Measurements from ENCODE around the gene ANKRD1.

ANKRD1 gene

DNA sequence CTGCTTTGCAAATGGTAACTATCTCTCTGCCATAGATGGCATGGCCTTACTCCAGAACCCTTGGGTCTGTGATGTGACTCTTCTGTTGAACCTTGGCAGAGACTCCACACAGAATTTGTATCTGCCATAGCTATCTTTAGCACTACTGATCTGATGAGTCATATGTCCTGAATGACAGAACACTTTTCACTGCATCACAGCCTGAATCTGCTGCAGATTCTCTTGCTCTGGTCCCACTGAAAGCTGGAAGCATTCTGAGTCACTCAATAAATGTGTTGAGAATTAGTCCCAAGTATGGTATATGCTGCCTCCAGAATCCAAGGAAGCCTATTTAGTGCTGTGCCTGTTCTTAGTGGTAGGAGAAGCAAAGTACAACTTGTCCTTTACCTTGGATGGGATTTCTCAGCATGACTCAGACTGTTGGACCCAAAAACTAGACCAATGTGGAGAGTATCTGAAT lies 39.5 kb upstream of the ANKRD1 start:
- Histone ChIP-seq H3K4me3 (ENCODE audit: insufficient read depth, low read length, poor library complexity, severe bottlenecking) (no peak overlapping the region), H3K79me2 (ENCODE audit: insufficient read depth, low read length) (no peaks in the 10 kb centered on the region), H4K20me1 (ENCODE audit: low read depth, low read length) (no peaks in the 10 kb centered on the region), H3K9me3 (ENCODE audit: insufficient read depth, low read length) (no peaks in the 10 kb centered on the region), H3K27me3 (ENCODE audit: low read length) (no peaks in the 10 kb centered on the region; the same call in 1 of the 2 replicates), H3F3A (ENCODE audit: insufficient read depth) (no peaks in the 10 kb centered on the region), H3K4me2 (ENCODE audit: low read depth, low read length, poor library complexity, severe bottlenecking) (no peak overlapping the region), H3K9ac (ENCODE audit: low read length) (no peak overlapping the region), H3K36me3 (ENCODE audit: low read length) (no peaks in the 10 kb centered on the region), H3K9me2 (replicated peaks; ENCODE audit: insufficient read depth, low read length) (no peaks in the 10 kb centered on the region), H3K27ac (ENCODE audit: low read depth, low read length) (no peak overlapping the region), H2AFZ (ENCODE audit: low read depth, low read length, severe bottlenecking) (no peak overlapping the region)
- TF ChIP-seq EZH2phosphoT487 (conservative IDR thresholded peaks at IDR 0.05; ENCODE audit: low read length) = no peak
- TF ChIP-seq, protein P1, sequence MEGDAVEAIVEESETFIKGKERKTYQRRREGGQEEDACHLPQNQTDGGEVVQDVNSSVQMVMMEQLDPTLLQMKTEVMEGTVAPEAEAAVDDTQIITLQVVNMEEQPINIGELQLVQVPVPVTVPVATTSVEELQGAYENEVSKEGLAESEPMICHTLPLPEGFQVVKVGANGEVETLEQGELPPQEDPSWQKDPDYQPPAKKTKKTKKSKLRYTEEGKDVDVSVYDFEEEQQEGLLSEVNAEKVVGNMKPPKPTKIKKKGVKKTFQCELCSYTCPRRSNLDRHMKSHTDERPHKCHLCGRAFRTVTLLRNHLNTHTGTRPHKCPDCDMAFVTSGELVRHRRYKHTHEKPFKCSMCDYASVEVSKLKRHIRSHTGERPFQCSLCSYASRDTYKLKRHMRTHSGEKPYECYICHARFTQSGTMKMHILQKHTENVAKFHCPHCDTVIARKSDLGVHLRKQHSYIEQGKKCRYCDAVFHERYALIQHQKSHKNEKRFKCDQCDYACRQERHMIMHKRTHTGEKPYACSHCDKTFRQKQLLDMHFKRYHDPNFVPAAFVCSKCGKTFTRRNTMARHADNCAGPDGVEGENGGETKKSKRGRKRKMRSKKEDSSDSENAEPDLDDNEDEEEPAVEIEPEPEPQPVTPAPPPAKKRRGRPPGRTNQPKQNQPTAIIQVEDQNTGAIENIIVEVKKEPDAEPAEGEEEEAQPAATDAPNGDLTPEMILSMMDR (IDR thresholded peaks at IDR 0.05; ENCODE audit: insufficient read depth, low read length, poor library complexity, severe bottlenecking) = no peak

DNA sequence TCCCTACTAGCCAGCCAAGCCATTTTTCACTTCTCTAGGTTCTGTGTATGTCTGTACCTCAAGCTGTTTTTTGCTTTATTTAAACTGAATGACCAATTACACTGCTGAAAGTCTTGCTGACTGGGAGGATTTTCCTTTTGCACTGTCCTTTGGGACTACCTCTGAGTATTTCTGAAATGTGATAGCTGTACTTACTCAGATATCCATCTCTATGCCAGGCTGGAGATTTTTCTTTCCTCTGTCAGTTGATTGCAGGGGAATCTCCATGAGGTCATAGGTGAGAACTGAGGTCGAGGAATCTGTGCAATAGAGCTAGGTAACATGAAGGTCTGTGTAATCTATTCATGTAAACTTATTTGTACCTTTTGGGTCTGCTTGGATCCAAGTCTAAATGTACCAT lies 38.9 kb upstream of the ANKRD1 start:
- no peaks in the 10 kb centered on the region for H3K9me3 ChIP-seq (ENCODE audit: insufficient read depth, low read length)
- no peak overlapping the region for H3K4me2 ChIP-seq (ENCODE audit: low read depth, low read length, poor library complexity, severe bottlenecking)
- TF ChIP-seq, protein P1 (IDR thresholded peaks at IDR 0.05; ENCODE audit: insufficient read depth, low read length, poor library complexity, severe bottlenecking) = no peak
- TF ChIP-seq EZH2phosphoT487 (conservative IDR thresholded peaks at IDR 0.05; ENCODE audit: low read length) = no peak
- no peak overlapping the region for H3K4me3 ChIP-seq (ENCODE audit: insufficient read depth, low read length, poor library complexity, severe bottlenecking)
- H3K79me2 ChIP-seq (ENCODE audit: insufficient read depth, low read length) = no peaks in the 10 kb centered on the region
- no peak overlapping the region for H2AFZ ChIP-seq (ENCODE audit: low read depth, low read length, severe bottlenecking)
- H3K27me3 ChIP-seq (ENCODE audit: low read length) = no peaks in the 10 kb centered on the region; the same call in 1 of the 2 replicates
- no peaks in the 10 kb centered on the region for H3K9me2 ChIP-seq (replicated peaks; ENCODE audit: insufficient read depth, low read length)
- no peak overlapping the region for H3K9ac ChIP-seq (ENCODE audit: low read length)
- no peaks in the 10 kb centered on the region for H3F3A ChIP-seq (ENCODE audit: insufficient read depth)
- H3K27ac ChIP-seq (ENCODE audit: low read depth, low read length) = no peak overlapping the region
- no peaks in the 10 kb centered on the region for H3K36me3 ChIP-seq (ENCODE audit: low read length)
- H4K20me1 ChIP-seq (ENCODE audit: low read depth, low read length) = no peaks in the 10 kb centered on the region

DNA sequence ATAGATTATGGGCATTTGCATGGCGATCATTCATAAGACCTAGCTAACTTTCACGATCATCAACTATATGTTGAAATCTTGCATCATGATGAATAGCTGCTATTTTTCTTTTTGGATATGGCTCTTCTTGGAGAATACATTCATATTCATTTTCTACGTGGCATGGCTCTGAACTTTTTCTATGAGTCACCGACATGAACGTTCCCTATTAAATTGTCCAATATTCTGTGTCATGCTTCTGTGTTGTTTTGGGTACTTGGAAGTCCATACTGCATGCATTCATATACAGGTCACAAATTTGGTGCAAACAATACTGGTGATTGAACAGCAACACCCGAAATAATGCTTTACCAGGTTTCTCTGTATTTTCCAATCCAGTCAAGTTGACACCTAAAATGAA lies 37.9 kb upstream of the ANKRD1 start:
- Histone ChIP-seq H3K9ac (ENCODE audit: low read length) (no peak overlapping the region), H3K36me3 (ENCODE audit: low read length) (no peaks in the 10 kb centered on the region), H3K79me2 (ENCODE audit: insufficient read depth, low read length) (no peaks in the 10 kb centered on the region), H3K4me3 (ENCODE audit: insufficient read depth, low read length, poor library complexity, severe bottlenecking) (no peak overlapping the region), H3F3A (ENCODE audit: insufficient read depth) (no peaks in the 10 kb centered on the region), H3K9me3 (ENCODE audit: insufficient read depth, low read length) (no peaks in the 10 kb centered on the region), H3K4me2 (ENCODE audit: low read depth, low read length, poor library complexity, severe bottlenecking) (no peak overlapping the region), H3K9me2 (replicated peaks; ENCODE audit: insufficient read depth, low read length) (no peaks in the 10 kb centered on the region), H3K27ac (ENCODE audit: low read depth, low read length) (no peak overlapping the region), H2AFZ (ENCODE audit: low read depth, low read length, severe bottlenecking) (no peak overlapping the region), H3K27me3 (ENCODE audit: low read length) (no peaks in the 10 kb centered on the region; the same call in 1 of the 2 replicates), H4K20me1 (ENCODE audit: low read depth, low read length) (no peaks in the 10 kb centered on the region)
- TF ChIP-seq EZH2phosphoT487 (conservative IDR thresholded peaks at IDR 0.05; ENCODE audit: low read length) = no peak
- TF ChIP-seq, protein P1 (IDR thresholded peaks at IDR 0.05; ENCODE audit: insufficient read depth, low read length, poor library complexity, severe bottlenecking) = no peak

All from SU-DHL-6 (cell line).